K562 (cell line): Measurements from ENCODE around the gene FBRS. TPM values are rescaled to one million over a fixed set of nuclear protein-coding genes. Genes with fewer than 3 reads are reported as not detected.
A peak's percentile ranks its signal among the peaks of the same experiment; 100 is the strongest.

Experiments used
- CBX1 ChIP-seq: sonication (generic); IDR thresholded peaks from 2 replicates; pipeline ENCODE4 v1.6.1; 2016; ENCODE audit warnings: antibody characterized with exemption, low read depth, mild to moderate bottlenecking
- CREB3 ChIP-seq: fragments of 450-650 bp; conservative IDR thresholded peaks from 2 replicates; pipeline ENCODE4 v1.6.1; 2016; ENCODE audit warnings: missing genetic modification characterization, low read depth, mild to moderate bottlenecking, missing compliant biosample characterization, moderate library complexity
- DEAF1 ChIP-seq: fragments of 450-650 bp; formaldehyde crosslinking; IDR thresholded peaks from 2 replicates; pipeline ENCODE4 v1.4.0; 2020; ENCODE audit warnings: mild to moderate bottlenecking, moderate library complexity
- JUND ChIP-seq, 2 experiments: IDR thresholded peaks; 2 replicates in 1 of 2; 3 replicates in 1 of 2; pipeline ENCODE4 v1.6.1; 2011; ENCODE audit warnings: borderline replicate concordance in 2 of 2, low read depth in 2 of 2, low read length in 2 of 2, improper control_type of control experiment in 1 of 2, missing biosample characterization in 1 of 2, missing genetic modification characterization in 1 of 2, missing genetic modification reagents in 1 of 2
- RUNX1 ChIP-seq: sonication (generic); IDR thresholded peaks from 2 replicates; pipeline ENCODE4 v1.6.1; 2016; ENCODE audit warnings: antibody characterized with exemption, low read depth
- SAFB ChIP-seq: fragments of 200-400 bp; formaldehyde crosslinking; IDR thresholded peaks from 2 replicates; pipeline ENCODE4 v1.6.1; 2017; ENCODE audit warnings: low read depth, low read length, borderline replicate concordance
- SIN3A ChIP-seq, 2 experiments: fragments of 150-350 bp in 1 of 2; IDR thresholded peaks; 2 replicates each; pipeline ENCODE4 v1.6.1; 2011 to 2016; ENCODE audit warnings: borderline replicate concordance in 2 of 2, low read depth in 2 of 2, low read length in 2 of 2, mild to moderate bottlenecking in 2 of 2, moderate library complexity in 2 of 2; ENCODE audit not compliant: control insufficient read depth in 1 of 2
- SP1 ChIP-seq: sonication (generic); formaldehyde crosslinking; IDR thresholded peaks from 2 replicates; pipeline ENCODE4 v1.8.1; 2022; ENCODE audit warnings: mild to moderate bottlenecking, missing genetic modification reagents
- ZKSCAN1 ChIP-seq: fragments of 150-350 bp; IDR thresholded peaks from 2 replicates; pipeline ENCODE4 v1.6.1; 2016; ENCODE audit warnings: low read depth, low read length
- ZNF609 ChIP-seq: sonication (generic); formaldehyde crosslinking; IDR thresholded peaks from 2 replicates; pipeline ENCODE4 v1.8.1; 2023; ENCODE audit warnings: missing genetic modification reagents, mild to moderate bottlenecking, borderline replicate concordance
- polyA plus RNA-seq, 8 experiments: library from polyadenylated mRNA; depleted of rRNA in 4 of 8; stranded (reverse) in 5 of 8; unstranded in 3 of 8; fragments of >200 nt; fragmentation: Nextera tagmentation in 2 of 8; fragmentation: Illumina TruSeq in 1 of 8; extraction: Ambion mirVana in 2 of 8; extraction: Trizol in 1 of 8; gene quantifications; 2 replicates each; pipeline versions ENCODE4 v1.2.1 to v1.2.3, GENCODE V29; 2011 to 2014; ENCODE audit warnings: inconsistent platforms in 1 of 8, missing spikeins in 1 of 8
- total RNA-seq, 7 experiments: library from RNA; depleted of rRNA in 6 of 7; stranded (reverse); fragments of >200 nt in 6 of 7; fragmentation: Illumina TruSeq in 2 of 7; extraction: Trizol in 2 of 7; gene quantifications; 2 replicates each; pipeline versions ENCODE4 v1.2.1 to v1.2.3, GENCODE V29; 2011 to 2021; ENCODE audit warnings: low replicate concordance in 1 of 7
- TF ChIP-seq, protein P1 (sequence below), 3 experiments: fragments of 200-800 bp in 1 of 3; fragments of 250-450 bp in 1 of 3; fragments of 450-650 bp in 1 of 3; sonication (Bioruptor Pico) in 1 of 3; sonication (Bioruptor generic) in 1 of 3; formaldehyde crosslinking in 1 of 3; IDR thresholded peaks; 2 replicates each; pipeline versions ENCODE4 v1.6.1 to v1.8.0; 2016 to 2022; ENCODE audit warnings: mild to moderate bottlenecking in 2 of 3, missing genetic modification characterization in 2 of 3, missing compliant biosample characterization in 1 of 3, moderate library complexity in 1 of 3
- TF ChIP-seq, protein P2 (sequence below): fragments of 250-450 bp; sonication (Bioruptor Pico); IDR thresholded peaks from 2 replicates; pipeline ENCODE4 v1.6.1; 2021; ENCODE audit warnings: mild to moderate bottlenecking

FBRS gene
- total and polyA plus RNA-seq, 9 of the 15 experiments (the other 6 are each of a cell fraction or from before 2014, with no cell fraction given), result 0.32 to 59.5 (median 13.1) TPM

DNA sequence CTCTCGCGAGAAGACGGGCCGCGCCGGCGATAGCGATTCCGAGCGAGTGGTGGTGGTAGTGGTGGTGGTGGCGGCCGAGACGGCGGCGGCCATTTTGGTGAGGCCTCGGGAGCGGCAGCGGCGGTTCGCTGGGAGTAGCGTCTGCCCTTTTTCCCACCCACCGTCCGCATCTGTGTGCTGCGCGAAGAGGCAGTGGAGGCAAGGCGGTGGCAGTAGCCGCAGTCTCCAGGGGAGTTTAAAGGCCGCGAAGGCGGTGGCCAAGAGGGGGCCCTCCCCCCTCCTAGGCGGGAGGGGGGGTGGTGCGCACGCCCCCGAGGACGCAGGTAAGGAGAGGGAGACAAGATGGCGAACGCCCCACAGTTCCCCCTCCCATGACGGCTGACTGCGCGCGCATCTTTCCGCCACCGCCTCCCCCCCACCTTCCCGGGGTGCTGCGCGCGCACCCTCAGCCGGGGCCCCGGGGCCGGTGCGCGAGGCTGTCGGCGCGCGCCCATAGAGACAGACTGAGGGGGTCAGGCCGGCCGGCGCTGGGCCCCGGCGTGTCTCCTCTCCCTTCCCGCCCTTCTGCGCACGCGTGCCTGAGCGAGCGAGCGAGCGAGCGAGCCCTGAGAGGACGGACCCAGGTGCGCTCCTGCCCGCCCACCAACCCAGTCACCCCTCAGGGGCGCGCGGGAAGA is 40.0 kb downstream of the FBRS start (continued):
- TF ChIP-seq, protein P1, sequence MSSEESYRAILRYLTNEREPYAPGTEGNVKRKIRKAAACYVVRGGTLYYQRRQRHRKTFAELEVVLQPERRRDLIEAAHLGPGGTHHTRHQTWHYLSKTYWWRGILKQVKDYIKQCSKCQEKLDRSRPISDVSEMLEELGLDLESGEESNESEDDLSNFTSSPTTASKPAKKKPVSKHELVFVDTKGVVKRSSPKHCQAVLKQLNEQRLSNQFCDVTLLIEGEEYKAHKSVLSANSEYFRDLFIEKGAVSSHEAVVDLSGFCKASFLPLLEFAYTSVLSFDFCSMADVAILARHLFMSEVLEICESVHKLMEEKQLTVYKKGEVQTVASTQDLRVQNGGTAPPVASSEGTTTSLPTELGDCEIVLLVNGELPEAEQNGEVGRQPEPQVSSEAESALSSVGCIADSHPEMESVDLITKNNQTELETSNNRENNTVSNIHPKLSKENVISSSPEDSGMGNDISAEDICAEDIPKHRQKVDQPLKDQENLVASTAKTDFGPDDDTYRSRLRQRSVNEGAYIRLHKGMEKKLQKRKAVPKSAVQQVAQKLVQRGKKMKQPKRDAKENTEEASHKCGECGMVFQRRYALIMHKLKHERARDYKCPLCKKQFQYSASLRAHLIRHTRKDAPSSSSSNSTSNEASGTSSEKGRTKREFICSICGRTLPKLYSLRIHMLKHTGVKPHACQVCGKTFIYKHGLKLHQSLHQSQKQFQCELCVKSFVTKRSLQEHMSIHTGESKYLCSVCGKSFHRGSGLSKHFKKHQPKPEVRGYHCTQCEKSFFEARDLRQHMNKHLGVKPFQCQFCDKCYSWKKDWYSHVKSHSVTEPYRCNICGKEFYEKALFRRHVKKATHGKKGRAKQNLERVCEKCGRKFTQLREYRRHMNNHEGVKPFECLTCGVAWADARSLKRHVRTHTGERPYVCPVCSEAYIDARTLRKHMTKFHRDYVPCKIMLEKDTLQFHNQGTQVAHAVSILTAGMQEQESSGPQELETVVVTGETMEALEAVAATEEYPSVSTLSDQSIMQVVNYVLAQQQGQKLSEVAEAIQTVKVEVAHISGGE (CRISPR knock-in tag; IDR thresholded peaks at IDR 0.05), result peak in 1 of 3 experiments; percentile 82; a peak in 1 of 6 replicates
- TF ChIP-seq ZKSCAN1, result 0 out of 2 replicates have a peak, but pooled peaks have one; percentile 12
- TF ChIP-seq, protein P2, sequence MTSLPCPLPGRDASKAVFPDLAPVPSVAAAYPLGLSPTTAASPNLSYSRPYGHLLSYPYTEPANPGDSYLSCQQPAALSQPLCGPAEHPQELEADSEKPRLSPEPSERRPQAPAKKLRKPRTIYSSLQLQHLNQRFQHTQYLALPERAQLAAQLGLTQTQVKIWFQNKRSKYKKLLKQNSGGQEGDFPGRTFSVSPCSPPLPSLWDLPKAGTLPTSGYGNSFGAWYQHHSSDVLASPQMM (CRISPR knock-in tag), result no peak
- peak; percentile 36; the same call in 1 of the 2 replicates for TF ChIP-seq DEAF1 (CRISPR knock-in tag)
- TF ChIP-seq CBX1, result peak; percentile 24
- TF ChIP-seq SAFB, result 0 out of 2 replicates have a peak, but pooled peaks have one; percentile 52
- no peak; the same call in 1 of the 2 replicates for TF ChIP-seq CREB3
- peak; percentile 95 for TF ChIP-seq ZNF609
- no peak; the same call in 1 of the 2 replicates for TF ChIP-seq JUND (IDR thresholded peaks at IDR 0.05; ENCODE audit: borderline replicate concordance, low read depth, low read length)
- TF ChIP-seq JUND (tag; IDR thresholded peaks at IDR 0.05; ENCODE audit: borderline replicate concordance, low read depth, low read length), result no peak
- TF ChIP-seq RUNX1, result 0 out of 2 replicates have a peak, but pooled peaks have one; percentile 44
- TF ChIP-seq SP1 (CRISPR knock-in tag), result peak; percentile 94
- TF ChIP-seq SIN3A (IDR thresholded peaks at IDR 0.05; ENCODE audit: borderline replicate concordance in 2 of 2, control insufficient read depth in 1 of 2, low read depth in 2 of 2, low read length in 2 of 2), result peak in 1 of 2 experiments; percentile 60; a peak in 1 of 4 replicates
